ENCODE data around the gene BIRC2. TPM values are rescaled to one million over a fixed set of nuclear protein-coding genes. Genes with fewer than 3 reads are reported as not detected.

BIRC2 gene
- polyA plus RNA-seq, 2 of the 4 experiments (the other 2 are of a cell fraction): 24.2 to 60.4 TPM

DNA sequence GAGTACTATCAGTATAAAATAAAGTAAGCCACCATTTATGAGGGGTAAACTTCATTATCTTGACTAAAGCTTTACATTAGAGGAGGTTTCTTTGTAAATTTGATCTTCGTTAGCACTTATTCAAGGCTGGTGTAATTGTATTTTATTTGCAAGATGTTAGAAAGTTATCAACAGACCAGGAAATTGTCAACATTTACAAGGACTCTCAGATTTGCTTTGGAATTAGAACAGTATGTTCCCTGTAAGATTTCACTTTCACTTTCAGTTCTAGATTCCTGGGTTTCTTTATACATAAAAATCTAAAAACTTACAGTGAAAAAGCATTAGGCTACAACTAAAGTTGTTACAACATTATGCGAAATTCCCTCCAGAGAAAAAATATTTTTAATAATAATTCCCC lies 34.3 kb upstream of the BIRC2 start:
- FAIRE-seq: no peak
- ATAC-seq: no peak
- 13% methylated on average over 2 of the region's 2 CpGs for WGBS (ENCODE audit: missing lambda C conversion rate)
- no peaks in the 10 kb centered on the region for H3K9me3 ChIP-seq
- DNase-seq (ENCODE audit: low read depth in 1 of 2, low spot score in 1 of 2): no peak
- TF ChIP-seq, protein P1, sequence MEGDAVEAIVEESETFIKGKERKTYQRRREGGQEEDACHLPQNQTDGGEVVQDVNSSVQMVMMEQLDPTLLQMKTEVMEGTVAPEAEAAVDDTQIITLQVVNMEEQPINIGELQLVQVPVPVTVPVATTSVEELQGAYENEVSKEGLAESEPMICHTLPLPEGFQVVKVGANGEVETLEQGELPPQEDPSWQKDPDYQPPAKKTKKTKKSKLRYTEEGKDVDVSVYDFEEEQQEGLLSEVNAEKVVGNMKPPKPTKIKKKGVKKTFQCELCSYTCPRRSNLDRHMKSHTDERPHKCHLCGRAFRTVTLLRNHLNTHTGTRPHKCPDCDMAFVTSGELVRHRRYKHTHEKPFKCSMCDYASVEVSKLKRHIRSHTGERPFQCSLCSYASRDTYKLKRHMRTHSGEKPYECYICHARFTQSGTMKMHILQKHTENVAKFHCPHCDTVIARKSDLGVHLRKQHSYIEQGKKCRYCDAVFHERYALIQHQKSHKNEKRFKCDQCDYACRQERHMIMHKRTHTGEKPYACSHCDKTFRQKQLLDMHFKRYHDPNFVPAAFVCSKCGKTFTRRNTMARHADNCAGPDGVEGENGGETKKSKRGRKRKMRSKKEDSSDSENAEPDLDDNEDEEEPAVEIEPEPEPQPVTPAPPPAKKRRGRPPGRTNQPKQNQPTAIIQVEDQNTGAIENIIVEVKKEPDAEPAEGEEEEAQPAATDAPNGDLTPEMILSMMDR (IDR thresholded peaks at IDR 0.05): no peak
- TF ChIP-seq POLR2AphosphoS2 (conservative IDR thresholded peaks at IDR 0.05; ENCODE audit: low read length): no peak
- TF ChIP-seq, protein P2, sequence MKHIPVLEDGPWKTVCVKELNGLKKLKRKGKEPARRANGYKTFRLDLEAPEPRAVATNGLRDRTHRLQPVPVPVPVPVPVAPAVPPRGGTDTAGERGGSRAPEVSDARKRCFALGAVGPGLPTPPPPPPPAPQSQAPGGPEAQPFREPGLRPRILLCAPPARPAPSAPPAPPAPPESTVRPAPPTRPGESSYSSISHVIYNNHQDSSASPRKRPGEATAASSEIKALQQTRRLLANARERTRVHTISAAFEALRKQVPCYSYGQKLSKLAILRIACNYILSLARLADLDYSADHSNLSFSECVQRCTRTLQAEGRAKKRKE (CRISPR knock-in tag; IDR thresholded peaks at IDR 0.05; ENCODE audit: low read depth): no peak
- TF ChIP-seq ESRRA (IDR thresholded peaks at IDR 0.05; ENCODE audit: borderline replicate concordance, low read length): no peak
- TF ChIP-seq, protein P3, sequence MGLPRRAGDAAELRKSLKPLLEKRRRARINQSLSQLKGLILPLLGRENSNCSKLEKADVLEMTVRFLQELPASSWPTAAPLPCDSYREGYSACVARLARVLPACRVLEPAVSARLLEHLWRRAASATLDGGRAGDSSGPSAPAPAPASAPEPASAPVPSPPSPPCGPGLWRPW (IDR thresholded peaks at IDR 0.05): no peak
- no peak for TF ChIP-seq RNF2 (IDR thresholded peaks at IDR 0.05; ENCODE audit: borderline replicate concordance, low read depth)
- TF ChIP-seq TFCP2L1 (CRISPR knock-in tag; IDR thresholded peaks at IDR 0.05): no peak
- TF ChIP-seq PHF8 (IDR thresholded peaks at IDR 0.05; ENCODE audit: borderline replicate concordance, low read depth): no peak
- TF ChIP-seq MYC (IDR thresholded peaks at IDR 0.05; ENCODE audit: borderline replicate concordance, low read length): no peak
- TF ChIP-seq NFE2L2 (conservative IDR thresholded peaks at IDR 0.05; ENCODE audit: low read length): no peak
- no peak for TF ChIP-seq ZFP36 (IDR thresholded peaks at IDR 0.05; ENCODE audit: borderline replicate concordance, partially characterized antibody)
- TF ChIP-seq ZSCAN20 (CRISPR knock-in tag; IDR thresholded peaks at IDR 0.05): no peak
- peaks cover 40% of the 10 kb centered on the region for H3K4me1 ChIP-seq
- peak overlapping the region; percentile 80 to 93 for H3K27ac ChIP-seq
- peak overlapping the region; percentile 38 for H3K4me3 ChIP-seq
- ChIA-PET CTCF (interaction anchor here (1.5 to 3.0 kb wide), 2 partner anchors 18 to 19 kb away, joined by 5 to 14 read pairs; no protein-coding TSS in a partner anchor), POLR2A (no interaction called here)
- peak overlapping the region; percentile 88 for H3K4me2 ChIP-seq

DNA sequence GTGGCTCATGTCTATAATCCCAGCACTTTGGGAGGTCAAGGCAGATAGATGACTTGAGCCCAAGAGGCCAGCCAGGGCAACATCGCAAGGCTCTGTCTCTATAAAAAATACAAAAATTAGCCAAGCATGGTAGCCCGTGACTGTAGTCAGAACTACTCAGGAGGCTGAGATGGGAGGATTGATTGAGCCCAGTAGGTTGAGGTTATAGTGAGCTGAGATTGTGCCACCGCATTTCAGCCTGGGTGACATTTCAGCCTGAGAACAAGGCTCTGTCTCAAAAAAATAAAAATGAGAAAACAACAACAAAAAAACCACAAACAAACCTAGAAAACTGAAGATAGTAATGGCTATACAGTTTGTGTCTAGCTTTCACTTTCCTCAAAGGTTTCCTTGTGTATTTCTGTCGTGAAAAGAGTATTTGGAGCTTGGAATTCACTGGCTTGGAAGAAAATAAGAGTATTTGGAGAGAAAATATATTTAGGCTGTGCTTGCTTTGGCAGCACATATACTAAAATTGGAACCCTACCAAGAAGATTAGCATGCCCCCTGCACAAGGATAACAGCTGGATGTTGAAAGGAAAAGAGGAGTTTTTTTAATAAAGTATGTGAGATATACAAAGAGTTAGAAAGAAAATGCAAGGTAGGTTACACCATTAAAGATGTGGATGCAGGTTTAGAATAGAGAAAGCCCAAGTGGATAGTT lies 33.6 kb upstream of the BIRC2 start:
- POLR2A ChIA-PET: no interaction called here
- no peak for FAIRE-seq

DNA sequence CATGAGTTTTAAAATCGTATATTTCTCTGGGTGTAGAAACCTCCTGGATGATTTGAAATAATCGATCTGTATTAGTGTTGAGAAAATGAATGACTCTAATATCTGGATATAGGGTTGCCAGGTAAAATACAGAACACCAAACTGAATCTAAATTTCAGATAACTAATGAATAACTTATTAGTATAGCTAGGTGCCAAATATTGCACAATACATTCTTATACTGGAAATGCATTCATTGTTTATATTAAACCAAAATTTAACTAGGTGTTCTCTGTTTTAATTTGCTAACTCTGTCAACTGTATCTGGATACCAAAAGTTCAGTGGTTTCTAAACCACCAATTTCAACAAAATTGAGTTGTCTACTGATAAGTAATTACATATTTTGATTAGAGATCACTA lies 32.2 kb upstream of the BIRC2 start:
- H3K27ac ChIP-seq: peak overlapping the region; percentile 80 to 93
- POLR2A ChIA-PET: interaction anchor here (0.7 kb wide), 1 partner anchor 886 kb away, joined by 8 read pairs; no protein-coding TSS in a partner anchor
- H3K4me1 ChIP-seq: peaks cover 43% of the 10 kb centered on the region
- WGBS (ENCODE audit: missing lambda C conversion rate): 22% methylated on average over 2 of the region's 2 CpGs
- H3K4me3 ChIP-seq: no peak overlapping the region
- peak overlapping the region; percentile 88 for H3K4me2 ChIP-seq
- DNase-seq (ENCODE audit: low read depth in 1 of 2, low spot score in 1 of 2): no peak
- peak; percentile 64 to 84; a peak in 3 of 4 replicates for TF ChIP-seq CEBPB (IDR thresholded peaks at IDR 0.05)
- no peak for TF ChIP-seq SMC3 (IDR thresholded peaks at IDR 0.05)
- no peak for TF ChIP-seq ZC3H11A (IDR thresholded peaks at IDR 0.05)
- H3K9me3 ChIP-seq: no peaks in the 10 kb centered on the region
- no peak for ATAC-seq
- CTCF ChIA-PET: interaction anchor here (0.9 to 2.9 kb wide), 4 partner anchors 9 to 298 kb away, joined by 3 to 15 read pairs (median 3); no protein-coding TSS in a partner anchor
- FAIRE-seq: no peak

More for the DNA sequence above, 33.6 kb upstream of the BIRC2 start:
- Histone ChIP-seq H3K4me3 (peak overlapping the region; percentile 38), H3K27ac (peak overlapping the region; percentile 80 to 93), H3K4me1 (peaks cover 39% of the 10 kb centered on the region), H3K4me2 (peak overlapping the region; percentile 88), H3K9me3 (no peaks in the 10 kb centered on the region)
- TF ChIP-seq, protein P4, sequence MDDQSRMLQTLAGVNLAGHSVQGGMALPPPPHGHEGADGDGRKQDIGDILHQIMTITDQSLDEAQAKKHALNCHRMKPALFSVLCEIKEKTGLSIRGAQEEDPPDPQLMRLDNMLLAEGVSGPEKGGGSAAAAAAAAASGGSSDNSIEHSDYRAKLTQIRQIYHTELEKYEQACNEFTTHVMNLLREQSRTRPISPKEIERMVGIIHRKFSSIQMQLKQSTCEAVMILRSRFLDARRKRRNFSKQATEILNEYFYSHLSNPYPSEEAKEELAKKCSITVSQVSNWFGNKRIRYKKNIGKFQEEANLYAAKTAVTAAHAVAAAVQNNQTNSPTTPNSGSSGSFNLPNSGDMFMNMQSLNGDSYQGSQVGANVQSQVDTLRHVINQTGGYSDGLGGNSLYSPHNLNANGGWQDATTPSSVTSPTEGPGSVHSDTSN (IDR thresholded peaks at IDR 0.05): no peak
- no peak for TF ChIP-seq NPAS2 (CRISPR knock-in tag; IDR thresholded peaks at IDR 0.05; ENCODE audit: borderline replicate concordance)
- CTCF ChIA-PET: interaction anchor here (0.7 to 1.5 kb wide), 2 partner anchors 18 to 20 kb away, joined by 3 to 5 read pairs; no protein-coding TSS in a partner anchor
- DNase-seq (ENCODE audit: low read depth in 1 of 2, low spot score in 1 of 2) (peak in 1 of 2 experiments; percentile 8), ATAC-seq (no peak; a peak in 1 of 6 replicates)
- WGBS (ENCODE audit: missing lambda C conversion rate): 1% methylated on average over 4 of the region's 4 CpGs

All from A549 (cell line).